Osteocyte (in vitro differentiated cells): ENCODE data around the gene TH. TPM values are rescaled to one million over a fixed set of nuclear protein-coding genes. Genes with fewer than 3 reads are reported as not detected.

ENCODE experiments used
- DNase-seq: peaks from one replicate; pipeline ENCODE4 v3.0.0; 2021; ENCODE audit warnings: mixed read lengths; ENCODE audit not compliant: unreplicated experiment; ENCODE audit errors: extremely low spot score
- H3K27ac Mint-ChIP-seq: one replicate; pipeline ENCODE4 v1.8.0; 2021; ENCODE audit warnings: mild to moderate bottlenecking, mixed read lengths; ENCODE audit not compliant: unreplicated experiment
- H3K27me3 Mint-ChIP-seq: one replicate; pipeline ENCODE4 v1.8.0; 2021; ENCODE audit warnings: mixed read lengths; ENCODE audit not compliant: unreplicated experiment
- H3K36me3 Mint-ChIP-seq: one replicate; pipeline ENCODE4 v1.8.0; 2021; ENCODE audit warnings: mixed read lengths; ENCODE audit not compliant: unreplicated experiment
- H3K4me1 Mint-ChIP-seq: one replicate; pipeline ENCODE4 v1.8.0; 2021; ENCODE audit warnings: mixed read lengths; ENCODE audit not compliant: unreplicated experiment
- H3K4me3 Mint-ChIP-seq: one replicate; pipeline ENCODE4 v1.8.0; 2021; ENCODE audit warnings: mild to moderate bottlenecking, moderate library complexity, mixed read lengths; ENCODE audit not compliant: unreplicated experiment
- H3K9me3 Mint-ChIP-seq: one replicate; pipeline ENCODE4 v1.8.0; 2021; ENCODE audit warnings: mixed read lengths; ENCODE audit not compliant: unreplicated experiment
- CTCF ChIP-seq: fragments of 200-600 bp; sonication (generic); IDR thresholded peaks from 2 replicates; pipeline ENCODE4 v1.5.0; 2021; ENCODE audit warnings: antibody characterized with exemption, mild to moderate bottlenecking, moderate library complexity
- total RNA-seq: library from RNA; stranded (reverse); gene quantifications from 2 replicates; pipeline ENCODE4 v1.2.1, GENCODE V29; 2021

TH gene
- total RNA-seq, 1 donor from 2014 or later, result 0.75 TPM

DNA sequence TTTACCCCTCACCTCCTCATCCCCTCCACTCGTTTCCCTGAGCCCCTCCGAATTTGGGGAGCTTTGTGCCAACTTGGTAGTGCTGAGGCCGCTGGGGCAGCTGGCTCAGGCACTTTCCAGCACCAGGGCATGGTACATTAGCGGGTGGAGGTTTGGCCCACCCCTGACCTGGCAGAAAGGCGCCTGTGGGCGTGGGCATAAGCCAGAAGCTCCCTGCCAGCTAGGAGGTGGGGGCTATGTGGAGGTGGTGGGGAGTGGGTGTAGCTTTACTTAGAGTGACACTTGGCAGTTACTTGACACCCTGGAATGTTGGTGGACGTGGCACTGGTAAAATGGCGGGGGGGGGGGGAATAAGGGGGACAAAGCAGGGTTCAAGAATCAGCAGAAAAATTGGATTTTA lies 22.2 kb downstream of the TH start:
- no peaks in the 10 kb centered on the region for H3K9me3 Mint-ChIP-seq
- H3K36me3 Mint-ChIP-seq, result no peaks in the 10 kb centered on the region
- TF ChIP-seq CTCF, result no peak
- DNase-seq, result no peak
- H3K27me3 Mint-ChIP-seq, result peaks cover 46% of the 10 kb centered on the region
- no peak overlapping the region for H3K27ac Mint-ChIP-seq
- peaks cover 28% of the 10 kb centered on the region for H3K4me1 Mint-ChIP-seq
- H3K4me3 Mint-ChIP-seq, result no peak overlapping the region

DNA sequence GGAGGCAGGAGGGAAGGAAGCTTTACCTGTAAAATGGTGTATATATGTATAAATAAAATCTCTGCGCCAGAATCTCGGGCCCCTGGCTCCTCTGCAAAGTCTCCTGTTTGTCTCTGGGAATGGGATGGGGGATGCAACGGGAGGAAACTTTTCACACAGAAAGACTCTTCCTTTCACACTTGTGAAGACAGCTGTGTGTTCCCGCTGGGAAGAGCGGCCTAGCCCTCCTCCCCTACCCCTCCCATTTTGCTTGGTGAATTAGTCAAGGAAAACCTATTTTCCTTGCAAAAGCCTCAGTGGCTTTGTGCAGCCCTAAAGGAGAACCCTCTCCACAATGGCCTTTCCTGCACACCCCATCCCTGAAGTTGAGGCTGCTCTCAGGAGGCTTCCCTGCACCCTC lies 23.0 kb downstream of the TH start:
- Mint-ChIP-seq H3K9me3 (no peaks in the 10 kb centered on the region), H3K36me3 (no peaks in the 10 kb centered on the region), H3K27ac (no peak overlapping the region), H3K27me3 (peaks cover 49% of the 10 kb centered on the region), H3K4me1 (peaks cover 29% of the 10 kb centered on the region), H3K4me3 (no peak overlapping the region)
- TF ChIP-seq CTCF, result no peak
- no peak for DNase-seq

DNA sequence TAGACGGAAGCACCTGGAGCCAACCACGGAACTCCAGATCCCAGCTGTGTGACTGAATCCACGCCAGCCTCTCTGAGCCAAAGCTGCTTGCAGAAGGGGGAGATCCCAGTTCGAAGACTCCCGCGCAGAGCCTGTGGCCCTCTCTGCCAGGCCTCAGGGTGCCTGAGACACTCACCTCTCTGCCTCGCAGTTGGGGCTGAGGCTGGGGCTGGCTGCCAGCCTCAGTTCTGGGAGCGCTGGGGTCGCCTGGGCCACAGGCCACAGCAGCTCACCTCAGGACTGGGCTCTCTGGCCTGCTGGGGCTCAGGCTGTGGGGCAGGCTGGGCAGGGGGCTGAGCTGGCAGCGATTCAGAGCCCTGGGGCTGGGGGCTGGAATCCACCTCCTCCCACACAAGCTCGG lies 24.2 kb downstream of the TH start:
- Mint-ChIP-seq H3K4me1 (peaks cover 39% of the 10 kb centered on the region), H3K27ac (no peak overlapping the region), H3K4me3 (no peak overlapping the region), H3K27me3 (peaks cover 61% of the 10 kb centered on the region), H3K9me3 (no peaks in the 10 kb centered on the region), H3K36me3 (no peaks in the 10 kb centered on the region)
- TF ChIP-seq CTCF, result no peak
- DNase-seq, result no peak

GRCh38 chr11:2146051-2146450 lies 25.6 kb downstream of the TH start:
- peaks cover 36% of the 10 kb centered on the region for H3K4me1 Mint-ChIP-seq
- H3K27me3 Mint-ChIP-seq, result peaks cover 73% of the 10 kb centered on the region
- H3K9me3 Mint-ChIP-seq, result no peaks in the 10 kb centered on the region
- no peak for DNase-seq
- no peak overlapping the region for H3K4me3 Mint-ChIP-seq
- H3K36me3 Mint-ChIP-seq, result no peaks in the 10 kb centered on the region
- TF ChIP-seq CTCF, result no peak
- no peak overlapping the region for H3K27ac Mint-ChIP-seq

GRCh38 chr11:2144544-2145248 lies 26.9 kb downstream of the TH start:
- Mint-ChIP-seq H3K27me3 (peaks cover 68% of the 10 kb centered on the region), H3K36me3 (no peaks in the 10 kb centered on the region), H3K4me1 (peaks cover 26% of the 10 kb centered on the region), H3K27ac (no peak overlapping the region), H3K9me3 (no peaks in the 10 kb centered on the region), H3K4me3 (no peak overlapping the region)
- no peak for TF ChIP-seq CTCF
- no peak for DNase-seq
